Large intestine (tissue), 3 donors: ENCODE results near the gene DDN. TPM values are rescaled to one million over a fixed set of nuclear protein-coding genes. Genes with fewer than 3 reads are reported as not detected.

Source experiments
- DNase-seq, 2 donors: peaks; one replicate each; pipeline versions ENCODE4 v3.0.0 to v3.0.0-alpha.2; 2013
- H3K27ac ChIP-seq: one replicate; pipeline ENCODE4 v1.5.1; 2013; ENCODE audit warnings: low read length
- H3K27me3 ChIP-seq: 2 replicates; pipeline ENCODE4 v1.6.1; 2013; ENCODE audit warnings: low read length; ENCODE audit not compliant: control insufficient read depth, insufficient read depth
- H3K36me3 ChIP-seq: 2 replicates; pipeline ENCODE4 v1.6.1; 2013; ENCODE audit warnings: low read length; ENCODE audit not compliant: control insufficient read depth, insufficient read depth
- H3K4me1 ChIP-seq: one replicate; pipeline ENCODE4 v1.6.1; 2013; ENCODE audit warnings: low read length; ENCODE audit not compliant: control insufficient read depth, insufficient read depth
- H3K4me3 ChIP-seq: one replicate; pipeline ENCODE4 v1.5.1; 2013; ENCODE audit warnings: low read length
- H3K9me3 ChIP-seq: one replicate; pipeline ENCODE4 v1.6.1; 2013; ENCODE audit warnings: mild to moderate bottlenecking, low read depth, low read length, moderate library complexity; ENCODE audit not compliant: control insufficient read depth
- WGBS: methylation state at CpG from one replicate; pipeline ENCODE4 v1.1.5; 2013; ENCODE audit warnings: low lambda C conversion rate; ENCODE audit not compliant: insufficient coverage; 5-methylcytosine and 5-hydroxymethylcytosine counted together
- polyA plus RNA-seq: library from polyadenylated mRNA; unstranded; fragments of 120-200 nt; gene quantifications from one replicate; pipeline ENCODE4 v1.2.1, GENCODE V29; 2013

Gene DDN
- polyA plus RNA-seq, 1 donor: 0.43 TPM

GRCh38 chr12:48981757-48982157 lies 17.4 kb downstream of the DDN start:
- Histone ChIP-seq H3K4me3 (no peak overlapping the region), H3K36me3 (no peaks in the 10 kb centered on the region), H3K9me3 (peaks cover 10% of the 10 kb centered on the region), H3K4me1 (peaks cover 32% of the 10 kb centered on the region), H3K27ac (no peak overlapping the region), H3K27me3 (peaks cover 99% of the 10 kb centered on the region)
- WGBS: no CpG with 5 or more reads among the region's 13 CpGs
- no peak for DNase-seq

GRCh38 chr12:48980953-48981756 lies 18.0 kb downstream of the DDN start:
- H3K36me3 ChIP-seq: no peaks in the 10 kb centered on the region
- WGBS: no CpG with 5 or more reads among the region's 91 CpGs
- H3K4me1 ChIP-seq: peaks cover 32% of the 10 kb centered on the region
- peaks cover 98% of the 10 kb centered on the region for H3K27me3 ChIP-seq
- H3K4me3 ChIP-seq: no peak overlapping the region
- DNase-seq: peak in 1 of 2 donors; percentile 47
- H3K27ac ChIP-seq: no peak overlapping the region
- peaks cover 10% of the 10 kb centered on the region for H3K9me3 ChIP-seq

- DNase-seq: peak in 1 of 2 donors; percentile 84
- no CpG with 5 or more reads among the region's 46 CpGs for WGBS
- Histone ChIP-seq H3K4me1 (peaks cover 32% of the 10 kb centered on the region), H3K4me3 (no peak overlapping the region), H3K27ac (no peak overlapping the region), H3K27me3 (peaks cover 98% of the 10 kb centered on the region), H3K36me3 (no peaks in the 10 kb centered on the region), H3K9me3 (peaks cover 10% of the 10 kb centered on the region)
These were observed 18.7 kb downstream of the DDN start for GRCh38 chr12:48980389-48980952.

- Histone ChIP-seq H3K4me3 (peak overlapping the region; percentile 4), H3K27ac (no peak overlapping the region), H3K9me3 (peaks cover 10% of the 10 kb centered on the region), H3K27me3 (peaks cover 94% of the 10 kb centered on the region), H3K4me1 (peaks cover 32% of the 10 kb centered on the region), H3K36me3 (no peaks in the 10 kb centered on the region)
- peak in 1 of 2 donors; percentile 48 for DNase-seq
- WGBS: no CpG with 5 or more reads among the region's 55 CpGs
These were observed 19.4 kb downstream of the DDN start for GRCh38 chr12:48979602-48980388.

- H3K27me3 ChIP-seq: peaks cover 94% of the 10 kb centered on the region
- no peak overlapping the region for H3K27ac ChIP-seq
- peaks cover 32% of the 10 kb centered on the region for H3K4me1 ChIP-seq
- no CpG with 5 or more reads among the region's 45 CpGs for WGBS
- no peaks in the 10 kb centered on the region for H3K36me3 ChIP-seq
- no peak overlapping the region for H3K4me3 ChIP-seq
- peak in 1 of 2 donors; percentile 29 for DNase-seq
- H3K9me3 ChIP-seq: peaks cover 10% of the 10 kb centered on the region
These were observed 20.2 kb downstream of the DDN start for GRCh38 chr12:48978741-48979601.

GRCh38 chr12:48978291-48978740 lies 20.9 kb downstream of the DDN start, which contains the start of gene WNT1:
Gene WNT1 (plus strand): TSS chr12:48978322. CDS start chr12:48978651, 329 bp downstream.
- Histone ChIP-seq H3K27me3 (peaks cover 94% of the 10 kb centered on the region), H3K27ac (no peak within 1 kb of the TSS), H3K4me3 (no peak within 1 kb of the TSS), H3K9me3 (peaks cover 13% of the 10 kb centered on the region), H3K36me3 (no peaks in the 10 kb centered on the region), H3K4me1 (peaks cover 32% of the 10 kb centered on the region)
- WGBS: no CpG with 5 or more reads among the region's 45 CpGs
- DNase-seq: peak in 1 of 2 donors; percentile 41

- peaks cover 32% of the 10 kb centered on the region for H3K4me1 ChIP-seq
These were observed 21.6 kb downstream of the DDN start for GRCh38 chr12:48977290-48978281.

GRCh38 chr12:48973941-48974673 lies 25.1 kb downstream of the DDN start:
- no peak overlapping the region for H3K4me3 ChIP-seq
- peaks cover 96% of the 10 kb centered on the region for H3K27me3 ChIP-seq
- H3K27ac ChIP-seq: no peak overlapping the region
- no peaks in the 10 kb centered on the region for H3K36me3 ChIP-seq
- peaks cover 39% of the 10 kb centered on the region for H3K4me1 ChIP-seq
- WGBS: 20% methylated on average over 1 of the region's 19 CpGs
- H3K9me3 ChIP-seq: peaks cover 14% of the 10 kb centered on the region
- DNase-seq: peak in 1 of 2 donors; percentile 39

More at GRCh38 chr12:48977290-48978281, 21.6 kb downstream of the DDN start:
- Histone ChIP-seq H3K4me3 (no peak overlapping the region), H3K27me3 (peaks cover 96% of the 10 kb centered on the region), H3K27ac (no peak overlapping the region), H3K9me3 (peaks cover 14% of the 10 kb centered on the region), H3K36me3 (no peaks in the 10 kb centered on the region)
- peak in 1 of 2 donors; percentile 65 for DNase-seq
- WGBS: 20% methylated on average over 1 of the region's 50 CpGs
